ENCODE measurements around the gene OOSP3.
"Not testable (repeated sequence)": the region's sequence is repeated elsewhere in the genome, so short reads cannot be mapped to it uniquely, and the experiment has no call there.

GRCh38 chr11:59848439-59848838 lies 30.1 kb upstream of the OOSP3 start:
- not testable (repeated sequence) for TF ChIP-seq CTCF (conservative IDR thresholded peaks at IDR 0.05; ENCODE audit: low read depth, low read length); EZH2 (IDR thresholded peaks at IDR 0.05; ENCODE audit: borderline replicate concordance, low read depth, low read length, poor library complexity, severe bottlenecking)

All from A673 (cell line).